Lung (tissue), 12 donors: ENCODE measurements around the gene RAC3. TPM values are rescaled to one million over a fixed set of nuclear protein-coding genes. Genes with fewer than 3 reads are reported as not detected.

ENCODE experiments used
- ATAC-seq: fragments of 200-7000 bp; cut with Tn5 transposase; one replicate; pipeline ENCODE4 v1.9.1; 2020; ENCODE audit warnings: moderate number of reproducible peaks; ENCODE audit not compliant: insufficient read depth, low FRiP score
- DNase-seq, 3 donors: peaks; one replicate each; pipeline ENCODE4 v3.0.0-alpha.2; 2013 to 2017
- H3K27ac ChIP-seq, 2 donors: one replicate each; pipeline ENCODE4 v1.5.1; 2013; ENCODE audit warnings: mild to moderate bottlenecking in 2 of 2, moderate library complexity in 2 of 2, control low read depth in 1 of 2, inconsistent platforms in 1 of 2, low read depth in 1 of 2, low read length in 1 of 2
- H3K27me3 ChIP-seq, 3 donors: one replicate each; pipeline ENCODE4 v1.5.1; 2013; ENCODE audit warnings: low read length in 2 of 3; ENCODE audit not compliant: control insufficient read depth in 3 of 3, insufficient read depth in 3 of 3
- H3K36me3 ChIP-seq, 4 donors: one replicate each; pipeline ENCODE4 v1.5.1; 2013; ENCODE audit warnings: low read length in 4 of 4, mild to moderate bottlenecking in 1 of 4, moderate library complexity in 1 of 4; ENCODE audit not compliant: control insufficient read depth in 4 of 4, insufficient read depth in 4 of 4
- H3K4me1 ChIP-seq, 5 donors: one replicate each; pipeline ENCODE4 v1.5.1; 2013; ENCODE audit warnings: low read length in 5 of 5, mild to moderate bottlenecking in 2 of 5, moderate library complexity in 1 of 5; ENCODE audit not compliant: control insufficient read depth in 5 of 5, insufficient read depth in 5 of 5
- H3K4me3 ChIP-seq: one replicate; pipeline ENCODE4 v1.5.1; 2013; ENCODE audit warnings: mild to moderate bottlenecking, control low read depth, moderate library complexity
- H3K9ac ChIP-seq, 2 donors: one replicate each; pipeline ENCODE4 v1.5.1; 2013; ENCODE audit warnings: low read length in 2 of 2, control low read depth in 1 of 2; ENCODE audit not compliant: insufficient read depth in 1 of 2
- H3K9me3 ChIP-seq, 4 donors: one replicate each; pipeline ENCODE4 v1.5.1; 2013; ENCODE audit warnings: low read length in 3 of 4, mild to moderate bottlenecking in 1 of 4, moderate library complexity in 1 of 4; ENCODE audit not compliant: control insufficient read depth in 4 of 4, insufficient read depth in 3 of 4
- WGBS, 2 donors: extraction: QIAGEN DNeasy Blood & Tissue Kit; methylation state at CpG; one replicate each; pipeline ENCODE4 v1.1.7; 2013; 5-methylcytosine and 5-hydroxymethylcytosine counted together
- polyA plus RNA-seq, 2 donors: library from polyadenylated mRNA; stranded (reverse); fragments of 200-250 nt; gene quantifications; one replicate each; pipeline ENCODE4 v1.2.1, GENCODE V29; 2013
- total RNA-seq, 2 donors: library from RNA; depleted of rRNA in 1 of 2; stranded (reverse); fragments of >200 nt in 1 of 2; gene quantifications; one replicate each; pipeline ENCODE4 v1.2.1, GENCODE V29; 2014 to 2021
- TF ChIP-seq, protein P1 (sequence below): IDR thresholded peaks from 2 replicates; pipeline ENCODE4 v1.5.1; 2012; ENCODE audit warnings: mild to moderate bottlenecking; ENCODE audit errors: control extremely low read depth, extremely low read depth
- donor health status: control.
- donor health status: control.
- donor health status: Bipolar disorder and iron deficiency.
- donor health status: healthy.
- donor health status: DM: yes; HTN: yes; CAD: no.

The RAC3 gene
- total and polyA plus RNA-seq, 4 donors: 6.0 to 8.3 (median 8.1) TPM

DNA sequence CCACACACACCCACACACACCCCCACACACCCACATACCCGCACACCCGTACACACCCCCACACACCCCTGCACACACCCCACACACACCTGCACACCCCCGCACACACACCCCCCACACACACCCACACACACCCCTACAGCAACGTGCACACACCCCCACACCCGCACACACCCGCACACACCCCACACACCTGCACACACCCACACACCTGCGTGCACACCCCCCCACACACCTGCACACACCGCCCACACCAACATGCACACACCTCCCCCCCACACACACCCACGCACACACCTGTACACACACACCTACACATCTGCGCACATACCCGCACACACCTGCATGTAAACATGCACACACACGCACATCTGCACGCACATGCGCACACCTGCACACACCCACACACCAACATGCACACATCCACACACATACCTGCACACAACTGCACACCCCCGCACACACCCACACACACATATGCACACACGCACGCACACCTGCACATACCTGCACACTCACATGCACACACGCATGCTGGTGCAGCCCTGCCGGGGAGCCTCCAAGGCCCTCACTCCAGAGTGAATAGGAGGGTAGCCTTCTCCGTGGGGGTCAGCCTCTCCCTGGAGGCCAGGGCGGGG is 46.6 kb upstream of the RAC3 start:
- H3K4me1 ChIP-seq: peaks cover 0 to 5% (median 0%) of the 10 kb centered on the region in 5 donors
- 96 to 98% methylated on average over 21 of the region's 21 CpGs for WGBS, 2 donors
- H3K27me3 ChIP-seq: no peaks in the 10 kb centered on the region
- no peak overlapping the region for H3K9ac ChIP-seq
- peaks cover 4 to 32% (median 15%) of the 10 kb centered on the region in 4 donors for H3K36me3 ChIP-seq
- TF ChIP-seq, protein P1, sequence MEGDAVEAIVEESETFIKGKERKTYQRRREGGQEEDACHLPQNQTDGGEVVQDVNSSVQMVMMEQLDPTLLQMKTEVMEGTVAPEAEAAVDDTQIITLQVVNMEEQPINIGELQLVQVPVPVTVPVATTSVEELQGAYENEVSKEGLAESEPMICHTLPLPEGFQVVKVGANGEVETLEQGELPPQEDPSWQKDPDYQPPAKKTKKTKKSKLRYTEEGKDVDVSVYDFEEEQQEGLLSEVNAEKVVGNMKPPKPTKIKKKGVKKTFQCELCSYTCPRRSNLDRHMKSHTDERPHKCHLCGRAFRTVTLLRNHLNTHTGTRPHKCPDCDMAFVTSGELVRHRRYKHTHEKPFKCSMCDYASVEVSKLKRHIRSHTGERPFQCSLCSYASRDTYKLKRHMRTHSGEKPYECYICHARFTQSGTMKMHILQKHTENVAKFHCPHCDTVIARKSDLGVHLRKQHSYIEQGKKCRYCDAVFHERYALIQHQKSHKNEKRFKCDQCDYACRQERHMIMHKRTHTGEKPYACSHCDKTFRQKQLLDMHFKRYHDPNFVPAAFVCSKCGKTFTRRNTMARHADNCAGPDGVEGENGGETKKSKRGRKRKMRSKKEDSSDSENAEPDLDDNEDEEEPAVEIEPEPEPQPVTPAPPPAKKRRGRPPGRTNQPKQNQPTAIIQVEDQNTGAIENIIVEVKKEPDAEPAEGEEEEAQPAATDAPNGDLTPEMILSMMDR: no peak
- no peak for ATAC-seq
- H3K27ac ChIP-seq: no peak overlapping the region
- no peak for DNase-seq
- H3K9me3 ChIP-seq: peaks cover 0 to 3% (median 0%) of the 10 kb centered on the region in 4 donors
- no peak overlapping the region for H3K4me3 ChIP-seq

DNA sequence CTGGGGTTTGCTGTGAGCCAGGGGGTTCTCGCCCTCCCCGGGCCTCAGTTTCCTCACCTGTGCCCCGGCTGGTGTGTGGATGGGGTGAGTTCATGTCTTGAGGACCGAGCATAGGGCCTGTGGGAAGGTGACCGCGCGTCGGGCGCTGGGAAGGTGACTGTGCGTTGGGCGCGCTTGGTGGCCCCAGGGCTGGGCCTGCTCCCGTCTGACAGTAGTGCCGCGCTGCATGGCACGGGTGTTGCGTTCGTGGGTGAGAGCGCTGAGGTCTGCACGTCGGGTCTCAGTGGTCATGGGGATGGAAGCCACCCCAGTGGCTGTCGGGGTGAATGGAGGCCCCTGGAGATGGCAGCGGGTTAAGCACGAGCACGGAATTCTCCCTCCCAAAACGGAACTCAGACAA is 44.9 kb upstream of the RAC3 start:
- Histone ChIP-seq H3K4me1 (peaks cover 0 to 9% (median 7%) of the 10 kb centered on the region in 5 donors), H3K9ac (no peak overlapping the region), H3K27me3 (no peaks in the 10 kb centered on the region), H3K36me3 (peaks cover 4 to 32% (median 17%) of the 10 kb centered on the region in 4 donors), H3K9me3 (peaks cover 0 to 3% (median 0%) of the 10 kb centered on the region in 4 donors), H3K4me3 (no peak overlapping the region), H3K27ac (no peak overlapping the region)
- TF ChIP-seq, protein P1: no peak
- no peak for ATAC-seq
- no peak for DNase-seq
- 97 to 98% methylated on average over 26 of the region's 26 CpGs for WGBS, 2 donors

DNA sequence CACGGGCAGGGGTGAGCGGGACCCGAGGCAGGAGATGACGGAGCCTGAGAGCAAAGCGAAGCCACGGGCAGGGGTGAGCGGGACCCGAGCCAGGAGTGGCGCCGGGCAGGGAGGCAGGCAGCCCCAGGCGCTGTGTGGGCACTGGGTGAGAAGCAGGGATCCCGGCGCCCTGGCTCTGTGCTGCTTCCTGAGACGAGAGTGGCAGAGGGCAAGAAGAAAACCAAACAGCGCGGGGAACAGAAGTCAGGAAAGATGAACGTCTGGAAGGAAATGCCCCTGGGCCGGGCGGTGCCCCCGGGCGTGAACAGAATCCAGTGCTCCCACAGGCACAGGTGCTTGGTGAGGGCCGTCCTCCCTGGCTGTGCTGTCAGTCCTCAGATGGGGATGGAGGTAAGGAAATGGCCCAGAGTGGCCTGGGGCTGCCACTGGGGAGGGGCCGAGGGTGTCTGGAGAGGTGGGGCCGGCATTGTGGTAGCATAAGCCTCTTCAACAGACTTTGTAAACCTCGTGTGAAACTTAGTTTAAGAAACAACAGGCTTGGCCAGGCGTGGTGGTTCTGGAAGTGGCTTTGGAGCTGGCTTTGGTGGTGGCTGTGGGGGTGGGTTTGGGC is 44.2 kb upstream of the RAC3 start:
- ATAC-seq: no peak
- TF ChIP-seq, protein P1: no peak
- peaks cover 4 to 32% (median 17%) of the 10 kb centered on the region in 4 donors for H3K36me3 ChIP-seq
- H3K4me1 ChIP-seq: peaks cover 0 to 15% (median 11%) of the 10 kb centered on the region in 5 donors
- H3K27me3 ChIP-seq: no peaks in the 10 kb centered on the region
- H3K27ac ChIP-seq: no peak overlapping the region
- DNase-seq: no peak
- H3K9ac ChIP-seq: no peak overlapping the region
- H3K9me3 ChIP-seq: peaks cover 0 to 3% (median 0%) of the 10 kb centered on the region in 4 donors
- no peak overlapping the region for H3K4me3 ChIP-seq
- 87 to 90% methylated on average over 26 of the region's 26 CpGs for WGBS, 2 donors
